Osteoblast (primary cell): Measurements from ENCODE around the gene PLXNC1. TPM values are rescaled to one million over a fixed set of nuclear protein-coding genes. Genes with fewer than 3 reads are reported as not detected.
A peak's percentile ranks its signal among the peaks of the same experiment; 100 is the strongest.

Experiments used
- DNase-seq: peaks from one replicate; pipeline ENCODE4 v3.0.0; 2011; ENCODE audit warnings: low spot score, mixed read lengths; ENCODE audit not compliant: insufficient read length; ENCODE audit errors: missing footprints
- H2AFZ ChIP-seq: 2 replicates; pipeline ENCODE4 v1.6.0; 2011; ENCODE audit warnings: mild to moderate bottlenecking, low read length
- H3K27ac ChIP-seq: 2 replicates; pipeline ENCODE4 v1.5.1; 2011; ENCODE audit warnings: mild to moderate bottlenecking, low read depth, low read length, moderate library complexity
- H3K27me3 ChIP-seq: 2 replicates; pipeline ENCODE4 v1.6.0; 2012; ENCODE audit warnings: mild to moderate bottlenecking, control low read depth, inconsistent platforms, low read length, moderate library complexity; ENCODE audit not compliant: insufficient read depth
- H3K36me3 ChIP-seq: 2 replicates; pipeline ENCODE4 v1.5.1; 2011; ENCODE audit warnings: mild to moderate bottlenecking, low read length, control low read depth, moderate library complexity; ENCODE audit not compliant: insufficient read depth
- H3K4me1 ChIP-seq: 2 replicates; pipeline ENCODE4 v1.5.1; 2011; ENCODE audit warnings: mild to moderate bottlenecking, low read length, control low read depth, moderate library complexity; ENCODE audit not compliant: insufficient read depth
- H3K4me2 ChIP-seq: 2 replicates; pipeline ENCODE4 v1.6.0; 2011; ENCODE audit warnings: mild to moderate bottlenecking, low read length; ENCODE audit not compliant: insufficient read depth
- H3K4me3 ChIP-seq: fragments of 200-600 bp; sonication (generic); 3 replicates; pipeline ENCODE4 v1.5.1; 2012; ENCODE audit warnings: mild to moderate bottlenecking, low read length, inconsistent platforms; ENCODE audit not compliant: insufficient read depth
- H3K79me2 ChIP-seq: 2 replicates; pipeline ENCODE4 v1.6.0; 2012; ENCODE audit warnings: mild to moderate bottlenecking, low read length, control low read depth, inconsistent platforms; ENCODE audit not compliant: insufficient read depth
- H3K9me3 ChIP-seq: 2 replicates; pipeline ENCODE4 v1.5.1; 2011; ENCODE audit warnings: low read depth, low read length, control low read depth
- H4K20me1 ChIP-seq: 2 replicates; pipeline ENCODE4 v1.6.0; 2012; ENCODE audit warnings: mild to moderate bottlenecking, low read length, control low read depth; ENCODE audit not compliant: insufficient read depth
- total RNA-seq: library from RNA; depleted of rRNA; stranded (reverse); fragments of >200 nt; gene quantifications from 2 replicates; pipeline ENCODE4 v1.2.3, GENCODE V29; 2012
- TF ChIP-seq, protein P1 (sequence below): IDR thresholded peaks from 2 replicates; pipeline ENCODE4 v1.5.1; 2011; ENCODE audit warnings: mild to moderate bottlenecking, low read depth, low read length, moderate library complexity; ENCODE audit errors: extremely low read depth

The PLXNC1 gene
- total RNA-seq, 1 donor: 3.3 TPM

DNA sequence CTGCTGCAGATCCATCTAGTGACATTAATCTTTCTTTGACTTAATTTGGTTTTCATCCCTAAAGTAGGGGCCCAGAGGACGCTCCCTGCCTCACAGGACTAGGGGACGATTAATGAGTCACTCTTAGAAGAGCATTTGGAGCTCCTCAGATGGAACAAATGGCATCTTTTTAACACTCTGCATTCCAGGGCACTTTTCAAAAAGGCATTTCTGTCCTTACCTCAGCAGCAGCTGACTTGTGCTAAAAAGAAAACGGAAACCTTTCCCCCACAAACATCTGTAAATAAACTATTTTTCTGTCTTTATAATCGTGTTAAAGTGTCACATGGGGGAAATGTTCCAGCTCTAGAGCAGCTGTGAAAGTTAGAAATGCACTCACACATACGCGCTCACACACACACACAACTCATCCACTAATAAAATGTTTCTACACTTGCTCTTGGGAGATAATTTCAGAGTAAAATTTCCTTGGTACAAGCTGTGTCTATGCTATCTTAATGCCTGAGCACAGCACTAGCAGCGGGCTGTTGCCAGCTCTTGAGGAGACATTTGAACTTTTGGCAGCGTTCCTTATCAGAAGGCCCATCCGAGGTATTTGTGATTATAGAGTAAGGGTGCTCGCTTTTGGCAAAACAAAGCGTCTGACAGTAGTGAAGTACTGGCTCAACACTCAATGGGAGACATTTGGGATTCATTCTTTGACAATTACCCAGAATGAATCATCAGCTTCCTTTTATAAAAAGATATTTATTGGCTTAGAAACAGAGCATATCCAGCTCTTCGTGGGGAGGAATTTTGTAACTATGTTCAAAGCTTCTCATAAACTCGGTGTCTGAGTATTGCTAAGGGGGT lies 141.3 kb downstream of the PLXNC1 start:
- H3K9me3 ChIP-seq: no peaks in the 10 kb centered on the region
- peak; percentile 86 for DNase-seq
- H3K36me3 ChIP-seq: no peaks in the 10 kb centered on the region
- peak overlapping the region; percentile 35 for H3K27ac ChIP-seq
- peak overlapping the region; percentile 59 for H3K4me2 ChIP-seq
- H3K4me3 ChIP-seq: no peak overlapping the region
- H2AFZ ChIP-seq: peak overlapping the region; percentile 1
- TF ChIP-seq, protein P1, sequence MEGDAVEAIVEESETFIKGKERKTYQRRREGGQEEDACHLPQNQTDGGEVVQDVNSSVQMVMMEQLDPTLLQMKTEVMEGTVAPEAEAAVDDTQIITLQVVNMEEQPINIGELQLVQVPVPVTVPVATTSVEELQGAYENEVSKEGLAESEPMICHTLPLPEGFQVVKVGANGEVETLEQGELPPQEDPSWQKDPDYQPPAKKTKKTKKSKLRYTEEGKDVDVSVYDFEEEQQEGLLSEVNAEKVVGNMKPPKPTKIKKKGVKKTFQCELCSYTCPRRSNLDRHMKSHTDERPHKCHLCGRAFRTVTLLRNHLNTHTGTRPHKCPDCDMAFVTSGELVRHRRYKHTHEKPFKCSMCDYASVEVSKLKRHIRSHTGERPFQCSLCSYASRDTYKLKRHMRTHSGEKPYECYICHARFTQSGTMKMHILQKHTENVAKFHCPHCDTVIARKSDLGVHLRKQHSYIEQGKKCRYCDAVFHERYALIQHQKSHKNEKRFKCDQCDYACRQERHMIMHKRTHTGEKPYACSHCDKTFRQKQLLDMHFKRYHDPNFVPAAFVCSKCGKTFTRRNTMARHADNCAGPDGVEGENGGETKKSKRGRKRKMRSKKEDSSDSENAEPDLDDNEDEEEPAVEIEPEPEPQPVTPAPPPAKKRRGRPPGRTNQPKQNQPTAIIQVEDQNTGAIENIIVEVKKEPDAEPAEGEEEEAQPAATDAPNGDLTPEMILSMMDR: no peak
- H4K20me1 ChIP-seq: no peaks in the 10 kb centered on the region
- peaks cover 17% of the 10 kb centered on the region for H3K4me1 ChIP-seq
- H3K27me3 ChIP-seq: no peaks in the 10 kb centered on the region
- no peaks in the 10 kb centered on the region for H3K79me2 ChIP-seq

DNA sequence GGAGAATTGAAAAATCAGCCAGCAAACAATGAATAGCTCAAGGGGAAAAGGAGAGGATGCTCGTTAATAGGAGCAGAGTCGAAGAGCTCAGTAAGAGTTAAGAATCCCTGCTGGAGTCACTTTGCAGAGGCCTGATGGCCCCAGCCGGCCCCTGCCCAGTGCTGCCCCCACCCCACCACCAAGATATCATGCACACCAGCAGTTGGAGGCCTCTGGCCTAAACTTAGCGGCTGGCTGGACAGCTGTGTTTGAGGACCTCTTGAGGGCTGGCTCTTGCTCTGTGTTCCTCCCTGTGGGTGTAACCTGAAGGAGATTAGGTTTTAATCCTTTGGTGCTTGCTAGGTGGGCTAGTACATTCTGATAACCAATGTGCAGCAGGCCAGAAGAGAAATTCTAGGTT lies 142.0 kb downstream of the PLXNC1 start:
- peak overlapping the region; percentile 35 for H3K27ac ChIP-seq
- H4K20me1 ChIP-seq: no peaks in the 10 kb centered on the region
- H3K4me1 ChIP-seq: peaks cover 17% of the 10 kb centered on the region
- H2AFZ ChIP-seq: no peak overlapping the region
- peak overlapping the region; percentile 59 for H3K4me2 ChIP-seq
- DNase-seq: no peak
- no peak overlapping the region for H3K4me3 ChIP-seq
- H3K9me3 ChIP-seq: no peaks in the 10 kb centered on the region
- TF ChIP-seq, protein P1: no peak
- H3K79me2 ChIP-seq: no peaks in the 10 kb centered on the region
- no peaks in the 10 kb centered on the region for H3K27me3 ChIP-seq
- H3K36me3 ChIP-seq: no peaks in the 10 kb centered on the region

DNA sequence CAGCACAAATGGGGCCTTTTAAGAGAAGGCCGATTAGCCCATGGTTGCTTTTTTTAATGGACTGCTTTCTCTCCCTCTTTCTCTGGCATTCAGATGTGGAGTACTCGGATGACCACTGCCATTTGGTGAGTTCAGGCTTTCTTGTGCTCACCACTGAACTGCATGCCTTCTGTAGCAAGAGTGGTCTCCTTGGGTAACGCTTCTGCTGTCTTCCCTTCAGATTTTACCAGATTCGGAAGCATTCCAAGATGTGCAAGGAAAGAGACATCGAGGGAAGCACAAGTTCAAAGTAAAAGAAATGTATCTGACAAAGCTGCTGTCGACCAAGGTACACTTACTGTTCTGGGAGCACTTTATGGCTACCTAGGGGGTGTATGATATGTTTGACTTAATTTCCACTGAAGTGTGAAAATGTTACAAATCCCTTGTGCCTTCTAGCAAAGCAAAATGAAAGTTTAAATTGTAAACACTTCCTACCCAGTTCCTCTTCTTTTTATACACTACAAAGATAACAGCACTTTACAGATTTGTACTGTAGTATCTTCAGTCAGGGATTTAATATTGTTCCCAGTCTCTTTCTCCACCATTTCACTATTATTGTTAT lies 148.8 kb downstream of the PLXNC1 start:
- H3K79me2 ChIP-seq: no peaks in the 10 kb centered on the region
- H2AFZ ChIP-seq: no peak overlapping the region
- no peak overlapping the region for H3K4me2 ChIP-seq
- H3K27ac ChIP-seq: no peak overlapping the region
- no peaks in the 10 kb centered on the region for H3K9me3 ChIP-seq
- H3K27me3 ChIP-seq: no peaks in the 10 kb centered on the region
- no peak overlapping the region for H3K4me3 ChIP-seq
- H4K20me1 ChIP-seq: no peaks in the 10 kb centered on the region
- TF ChIP-seq, protein P1: no peak
- no peaks in the 10 kb centered on the region for H3K4me1 ChIP-seq
- no peaks in the 10 kb centered on the region for H3K36me3 ChIP-seq
- DNase-seq: no peak

DNA sequence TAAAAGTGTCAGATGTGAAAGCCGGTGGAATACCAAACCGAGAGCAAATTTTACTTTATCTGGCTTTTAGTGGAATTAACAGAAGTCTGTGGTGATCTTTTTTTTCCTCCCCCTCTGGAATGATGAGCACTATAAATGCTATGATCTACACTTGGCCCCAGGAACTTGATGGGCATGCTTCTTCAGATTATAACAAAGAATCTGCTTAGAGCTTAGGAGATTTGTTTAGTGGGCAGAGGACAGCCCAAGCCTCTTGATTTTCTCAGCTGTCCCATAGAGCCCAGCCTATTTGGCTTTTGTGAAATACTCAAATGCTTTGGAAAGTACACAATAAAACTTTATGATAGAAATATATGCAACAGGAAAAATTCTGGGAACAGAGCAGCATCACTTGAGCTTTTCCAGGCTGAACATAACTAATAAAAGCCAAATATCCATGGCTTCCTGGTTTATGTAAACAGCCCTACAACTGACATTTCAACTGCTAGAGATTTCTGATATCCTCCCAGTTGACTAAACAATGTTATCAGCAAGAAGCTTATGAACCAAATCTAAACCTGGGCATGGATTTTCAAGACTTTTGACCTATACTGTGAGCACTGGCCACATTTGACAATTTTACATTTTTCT lies 149.6 kb downstream of the PLXNC1 start:
- no peaks in the 10 kb centered on the region for H3K9me3 ChIP-seq
- H4K20me1 ChIP-seq: no peaks in the 10 kb centered on the region
- DNase-seq: no peak
- no peaks in the 10 kb centered on the region for H3K27me3 ChIP-seq
- no peak overlapping the region for H3K4me3 ChIP-seq
- H2AFZ ChIP-seq: no peak overlapping the region
- no peak overlapping the region for H3K27ac ChIP-seq
- no peaks in the 10 kb centered on the region for H3K36me3 ChIP-seq
- H3K4me1 ChIP-seq: no peaks in the 10 kb centered on the region
- H3K79me2 ChIP-seq: no peaks in the 10 kb centered on the region
- no peak overlapping the region for H3K4me2 ChIP-seq
- TF ChIP-seq, protein P1: no peak
